Stimulated activated naive CD4-positive, alpha-beta T cell treated with Interleukin-2 at 50 U/mL for 16 hours (primary cell): Measurements from ENCODE around the gene PLAA.

ENCODE experiments used
- DNase-seq: peaks from one replicate; lab custom pipeline; 2025; lab: John Stamatoyannopoulos, UW

PLAA gene

DNA sequence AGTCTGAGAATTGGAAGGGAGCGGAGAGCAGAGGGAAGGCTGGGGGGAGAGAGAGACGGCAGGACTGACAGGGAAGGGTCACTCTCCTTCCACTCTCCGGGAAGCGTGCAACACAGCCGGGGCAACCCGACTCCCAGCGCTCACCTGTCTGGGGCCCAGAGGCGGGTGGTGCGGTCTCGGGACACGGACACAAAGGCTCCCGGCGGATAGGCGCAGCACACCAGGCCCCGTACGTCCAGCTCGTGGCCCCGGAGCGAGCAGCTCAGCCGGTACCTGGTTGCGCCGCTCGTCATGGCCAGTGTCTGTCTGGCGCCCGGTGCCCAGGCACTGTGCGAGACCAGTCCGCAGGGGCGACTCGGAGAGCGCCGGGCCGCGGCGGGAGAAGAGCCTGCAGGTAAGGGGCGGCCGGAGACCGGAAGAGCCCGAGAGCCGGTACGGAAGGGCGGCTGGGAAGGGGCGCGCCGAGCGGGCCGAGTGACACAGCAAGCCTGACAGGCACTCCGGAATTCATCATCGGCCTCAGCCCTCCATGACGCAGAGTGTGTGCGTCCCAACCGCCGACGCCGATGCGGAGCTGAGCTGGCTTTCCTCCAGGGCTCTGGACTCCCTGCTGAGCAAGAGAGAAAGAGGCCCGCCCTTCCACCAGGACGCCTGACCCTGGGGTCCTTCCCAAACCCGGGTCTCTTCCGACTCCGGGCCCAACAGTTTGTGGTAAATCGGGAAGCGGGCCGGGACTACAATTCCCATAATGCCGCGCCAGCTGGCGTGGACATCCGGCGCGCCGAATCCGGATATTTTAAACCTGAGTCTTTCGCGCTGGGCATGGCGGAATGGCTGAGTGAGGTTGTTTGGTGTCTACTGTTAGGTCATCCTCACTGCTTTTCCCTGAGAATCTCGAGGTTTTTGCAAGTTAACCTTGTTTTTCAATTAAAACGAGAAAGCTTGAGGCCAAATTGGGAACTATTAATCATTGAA, at the start of gene PLAA:
TSS of gene PLAA (minus strand) at position 490 of the 975 bp plus-strand sequence. CDS start at position 293, 197 bp downstream.
- peak; percentile 88 for DNase-seq

DNA sequence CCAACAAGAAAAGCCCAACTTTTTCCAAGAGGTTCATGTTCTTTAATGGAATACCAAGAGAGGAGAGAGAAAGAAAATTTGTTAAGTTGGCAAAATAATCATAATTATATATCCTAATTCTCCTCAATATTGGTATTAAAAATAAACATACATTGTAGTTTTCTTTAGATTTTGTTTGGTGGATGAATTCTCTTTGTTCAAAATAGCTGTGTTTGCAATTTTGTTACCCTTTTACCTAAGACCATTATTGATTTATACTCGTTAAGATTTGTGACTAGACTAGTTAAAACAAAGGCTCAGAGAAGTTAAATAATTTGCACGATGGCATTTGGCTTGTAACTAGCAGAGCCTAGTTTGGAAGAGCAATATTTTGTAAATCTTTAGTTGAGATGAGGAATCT, 48.8 kb upstream of the PLAA start:
- no peak for DNase-seq

DNA sequence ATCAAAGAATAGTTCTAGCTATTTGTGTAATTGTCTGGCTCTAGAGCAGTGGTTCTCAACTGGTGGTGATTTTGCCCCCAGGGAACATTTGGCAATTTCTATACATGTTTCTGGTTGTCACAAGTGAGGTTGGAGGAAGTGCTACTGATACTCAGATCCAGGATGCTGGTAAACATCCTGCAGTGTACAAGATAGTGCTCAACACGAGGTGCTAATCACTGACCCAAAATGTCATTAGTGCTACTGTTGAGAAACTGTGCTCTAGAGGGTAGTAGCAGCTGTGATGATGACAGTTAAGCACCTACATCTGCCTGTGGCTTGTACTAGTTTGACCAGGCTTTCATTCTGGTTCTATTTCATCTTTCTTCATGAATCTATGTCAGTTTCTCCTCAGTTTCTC, 36.3 kb upstream of the PLAA start:
- DNase-seq = no peak

DNA sequence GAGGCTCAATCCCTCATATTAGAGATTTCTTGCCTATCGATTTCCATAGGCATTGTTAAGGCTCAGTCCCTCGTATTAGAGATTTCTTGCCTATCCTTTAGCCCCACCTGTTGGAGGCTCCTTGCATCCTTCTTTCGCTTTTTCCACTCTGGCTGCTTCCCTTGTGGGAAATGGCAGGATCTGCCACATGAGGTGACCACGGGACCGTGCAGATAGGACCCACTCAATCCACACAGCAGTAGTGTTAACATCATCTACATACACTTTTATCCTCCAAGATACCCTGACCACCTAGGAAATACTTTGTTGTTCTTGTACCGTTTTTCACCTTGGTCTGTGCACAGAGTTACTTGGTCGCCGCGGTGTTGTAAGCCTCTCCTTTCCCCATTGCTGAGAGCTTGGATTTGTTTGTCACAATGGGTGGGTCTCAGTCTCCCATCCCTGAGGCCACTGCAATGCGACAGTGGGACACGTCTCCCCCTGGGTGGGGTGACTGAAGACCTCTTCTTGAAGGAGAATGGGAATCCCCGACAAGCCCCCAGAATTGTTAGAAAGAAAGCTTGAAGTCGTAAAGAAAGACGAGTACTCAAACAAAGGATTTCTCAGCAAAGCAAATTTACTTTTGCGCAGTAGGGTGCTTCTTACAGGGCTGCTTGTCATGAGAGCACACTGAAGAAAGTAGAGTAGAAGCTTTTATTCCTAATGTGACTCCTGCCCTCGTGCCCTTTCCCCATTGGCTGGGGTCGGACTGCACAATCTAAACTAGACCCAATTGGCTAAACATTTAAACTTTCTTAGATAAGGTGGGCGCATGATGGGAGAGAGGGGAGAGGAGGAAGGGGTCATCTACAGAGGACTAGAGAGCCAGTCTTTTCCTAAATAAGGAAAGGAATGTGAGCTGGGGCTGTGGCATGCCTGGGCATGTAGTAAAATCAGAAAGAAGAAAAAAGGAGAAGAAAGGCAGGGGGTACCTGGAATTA, 29.0 kb upstream of the PLAA start:
- DNase-seq = no peak

DNA sequence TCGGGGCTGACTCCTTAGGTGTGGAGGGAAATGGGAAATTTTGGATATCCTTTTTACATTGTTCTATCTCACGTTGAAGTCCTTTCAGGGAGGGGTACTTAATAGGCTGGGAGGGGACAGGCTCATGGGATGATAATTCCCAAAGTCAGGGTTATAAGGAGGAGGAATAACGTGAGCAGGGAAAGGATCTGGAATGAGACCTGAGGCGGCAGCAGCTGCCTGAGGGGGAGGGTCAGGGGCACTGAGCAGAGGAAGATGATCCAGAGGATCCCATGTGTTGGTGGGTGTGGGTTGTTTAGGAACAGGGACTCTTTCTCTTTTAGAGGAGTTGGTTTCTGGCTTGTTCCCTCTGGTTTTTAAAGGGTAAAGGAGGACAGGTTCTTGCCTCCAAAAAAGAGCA, 27.9 kb upstream of the PLAA start:
- no peak for DNase-seq

DNA sequence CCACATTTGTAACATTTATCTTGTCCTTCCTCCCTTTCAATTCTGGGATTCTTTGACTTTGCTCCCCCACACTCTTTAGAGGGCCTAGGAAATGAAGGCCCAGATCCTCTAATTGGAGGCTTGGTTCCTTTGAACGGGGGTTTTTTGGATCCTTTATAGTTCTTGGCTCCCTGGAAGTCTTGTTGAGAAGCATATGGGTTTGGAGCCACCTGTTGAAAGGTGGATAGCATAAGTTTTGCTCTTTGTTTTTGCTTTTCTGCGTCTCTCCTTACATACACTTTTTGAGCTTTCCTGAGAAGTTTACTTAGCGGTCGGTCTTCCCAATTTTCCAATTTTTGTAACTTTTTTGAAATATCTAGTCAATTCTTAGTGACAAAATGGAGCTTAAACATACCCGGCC, 26.9 kb upstream of the PLAA start:
- DNase-seq = no peak

DNA sequence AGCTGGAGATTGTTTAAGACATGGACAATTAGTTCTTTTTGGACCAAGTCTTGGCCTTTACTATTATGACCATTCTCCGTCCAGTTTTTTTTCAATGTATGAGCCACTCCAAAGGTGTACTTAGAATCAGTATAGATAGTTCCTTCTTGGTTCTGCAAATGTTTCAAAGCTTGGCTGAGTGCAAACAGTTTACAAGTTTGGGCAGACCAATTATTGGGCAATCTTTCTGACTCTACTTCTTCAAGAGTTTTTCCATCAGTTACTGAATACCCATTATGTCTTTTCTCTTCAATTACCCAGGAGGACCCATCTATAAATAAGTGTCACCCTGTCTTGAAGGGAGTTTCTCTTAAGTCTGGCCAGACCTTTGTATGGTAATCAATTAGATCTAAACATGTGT, 24.7 kb upstream of the PLAA start:
- no peak for DNase-seq

DNA sequence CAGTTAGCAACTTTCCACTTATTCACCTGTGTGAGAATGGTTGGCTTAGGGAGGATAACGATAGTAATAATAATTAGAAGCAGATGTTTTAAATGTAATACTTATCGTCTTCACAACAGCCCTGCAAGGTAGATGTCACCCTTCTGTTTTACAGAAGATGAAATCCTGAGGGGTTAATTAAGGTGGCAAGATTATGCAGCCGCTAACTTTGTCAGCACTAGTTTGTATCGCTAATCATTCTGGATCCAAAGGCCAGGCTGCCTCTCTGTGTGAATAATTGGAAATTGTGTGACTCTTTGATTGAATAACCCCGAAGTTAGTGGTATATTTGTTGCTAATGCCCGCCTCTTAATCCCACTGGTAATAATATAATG, 9.8 kb upstream of the PLAA start:
- DNase-seq = no peak

DNA sequence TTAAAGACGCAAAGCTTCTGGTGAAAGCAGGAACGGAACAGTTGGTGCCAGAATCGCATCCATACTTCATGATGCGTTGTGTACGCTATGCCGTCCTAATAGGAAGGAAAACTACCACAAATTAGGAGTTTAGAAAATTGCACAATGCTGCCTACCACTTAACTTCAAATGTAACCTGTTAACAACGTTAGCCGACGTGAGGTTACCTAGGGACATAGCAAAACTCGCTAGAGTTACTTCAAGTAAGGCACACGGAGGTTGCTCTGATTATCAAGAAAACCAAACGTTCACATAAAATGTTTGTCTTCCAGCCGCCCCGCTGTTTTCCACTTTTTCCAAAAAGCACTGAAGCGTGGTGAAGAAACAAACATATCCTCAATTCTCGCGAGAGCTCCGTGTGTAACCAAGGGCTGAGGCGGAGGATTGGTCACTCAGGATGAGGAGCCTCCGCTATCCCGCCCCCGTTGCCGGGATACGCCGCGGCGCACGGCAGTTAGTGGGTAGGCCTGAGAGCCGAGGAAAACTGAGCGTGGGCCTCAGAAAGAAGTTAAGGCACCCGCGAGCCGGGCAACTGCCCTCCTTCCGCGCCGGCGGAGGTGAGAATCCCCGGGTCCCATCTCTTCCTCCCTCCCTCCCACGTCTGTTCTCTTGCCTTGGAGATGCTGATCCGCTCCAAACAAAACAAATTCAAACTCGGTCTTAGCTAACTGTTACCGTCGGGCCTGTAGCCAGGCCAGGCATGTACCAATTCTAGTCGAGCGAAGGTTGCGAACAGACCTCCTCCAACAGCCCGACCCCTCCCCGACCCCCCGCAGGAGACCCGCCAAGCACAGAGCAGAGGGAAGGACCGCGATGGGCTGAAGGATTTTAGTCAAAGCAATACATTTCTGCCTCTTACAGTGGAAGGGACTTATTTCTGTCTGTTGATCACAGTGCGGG, 9.1 kb upstream of the PLAA start, which contains the start of gene IFT74:
TSS of gene IFT74 (plus strand) at position 492 of the 939 bp plus-strand sequence. CDS start 5,556 bp downstream, outside the sequence.
- DNase-seq = peak; percentile 93

DNA sequence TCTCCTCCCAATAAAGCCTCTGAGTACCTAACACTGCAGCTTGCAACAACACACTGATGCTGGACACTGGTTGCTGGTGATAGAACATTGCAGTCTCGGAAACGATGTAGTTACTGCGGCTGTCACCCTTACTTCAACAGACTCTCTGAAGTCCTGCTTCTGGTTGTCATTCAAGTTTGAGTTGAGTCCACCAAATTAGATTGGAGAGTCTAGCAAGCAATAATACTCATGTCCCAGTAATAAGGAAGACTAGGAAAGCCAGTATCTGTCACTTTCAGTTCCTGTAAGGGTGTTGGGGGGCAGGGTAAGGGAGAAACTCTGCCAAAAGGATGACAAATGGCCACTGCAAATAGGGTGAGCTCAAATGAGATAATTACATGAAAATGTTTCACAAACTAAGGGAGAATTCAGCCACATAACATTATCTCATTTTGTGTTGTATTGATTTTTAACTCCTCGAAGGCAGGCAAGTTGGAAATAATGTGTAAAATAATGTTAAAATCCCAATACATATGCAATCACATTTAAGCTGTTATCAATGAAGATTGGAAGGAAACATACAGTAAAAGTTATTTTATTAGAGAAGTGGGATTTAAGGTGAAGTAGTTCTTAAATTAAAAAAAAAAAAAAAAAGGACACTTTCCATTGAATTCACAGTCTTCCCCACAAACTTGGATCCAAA, 8.3 kb upstream of the PLAA start:
- DNase-seq = no peak

DNA sequence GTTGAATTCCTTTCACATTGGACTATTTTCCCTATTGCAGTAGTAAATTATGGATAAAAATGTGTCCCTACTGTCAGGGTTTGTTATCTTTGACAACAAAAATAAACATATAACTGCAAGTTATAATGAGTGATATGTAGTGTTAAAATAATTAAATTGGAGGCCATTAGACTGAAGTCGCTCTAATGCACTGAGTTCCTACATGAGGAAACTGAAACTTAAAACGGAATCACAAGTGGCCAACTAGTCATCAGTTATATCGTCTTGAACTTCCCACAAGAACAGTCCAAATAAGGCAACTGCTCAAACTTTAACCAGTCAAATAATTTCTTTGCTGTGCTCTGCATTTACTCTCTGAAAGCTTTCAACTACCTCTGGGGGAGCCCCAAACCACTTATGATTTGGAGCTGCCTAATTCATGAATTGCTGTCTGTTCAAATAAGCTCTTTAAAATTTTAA, 7.0 kb upstream of the PLAA start:
- DNase-seq = no peak

DNA sequence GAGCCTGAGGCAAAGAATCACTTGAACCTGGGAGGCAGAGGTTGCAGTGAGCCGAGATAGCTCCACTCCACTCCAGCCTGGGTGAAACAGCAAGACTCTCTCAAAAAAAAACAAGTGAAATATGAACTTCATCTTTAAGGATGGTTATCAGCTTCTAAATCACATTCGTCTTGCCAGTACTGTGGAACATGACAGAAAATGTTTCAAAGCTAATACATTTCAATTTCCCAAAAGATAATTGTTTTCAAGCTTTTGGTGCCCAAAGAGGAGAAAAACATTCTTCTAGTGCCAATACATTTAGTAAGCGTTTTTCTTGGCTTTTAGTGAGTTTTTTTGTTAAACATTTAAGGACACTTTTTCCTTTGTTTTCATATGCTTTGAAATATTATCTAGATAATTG, 4.8 kb upstream of the PLAA start:
- no peak for DNase-seq

DNA sequence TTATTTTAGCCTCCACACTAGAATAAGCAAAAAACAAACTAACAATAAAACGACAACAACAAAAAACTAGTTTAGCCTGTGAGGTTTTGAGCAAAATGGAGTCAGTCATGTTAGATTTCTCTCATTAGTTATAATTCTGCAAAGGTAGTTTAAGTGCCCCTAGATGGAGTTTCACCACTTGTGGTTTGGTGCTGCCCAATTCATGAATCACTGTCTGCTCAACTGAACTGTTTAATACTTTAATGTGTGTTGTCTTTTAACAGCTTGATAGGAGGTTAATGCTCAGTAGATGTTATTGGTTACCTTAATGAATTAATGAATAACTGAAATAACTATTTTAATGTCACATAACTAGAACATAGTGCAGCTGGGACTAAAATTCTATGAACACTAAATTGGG, 3.5 kb upstream of the PLAA start:
- no peak for DNase-seq

DNA sequence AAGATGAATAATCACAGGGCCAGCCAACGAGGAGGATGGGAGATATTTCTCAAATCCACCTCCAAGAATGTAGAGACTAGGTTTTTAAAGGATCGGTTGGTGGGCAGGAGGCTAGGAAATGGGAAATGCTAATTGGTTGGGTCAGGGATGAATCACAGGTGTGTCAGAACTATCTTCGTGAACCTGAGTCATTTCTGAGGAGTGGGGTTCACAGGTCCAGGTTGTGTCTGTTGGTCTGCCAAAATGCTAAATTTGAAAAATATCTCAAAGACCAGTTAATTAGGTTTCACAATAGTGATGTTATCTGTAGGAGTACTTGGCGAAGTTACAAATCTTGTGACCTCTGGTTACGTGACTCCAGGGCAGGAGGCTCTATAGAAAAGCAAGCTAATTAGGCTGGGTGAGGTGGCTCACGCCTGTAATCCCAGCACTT, 2.6 kb upstream of the PLAA start:
- DNase-seq = no peak

DNA sequence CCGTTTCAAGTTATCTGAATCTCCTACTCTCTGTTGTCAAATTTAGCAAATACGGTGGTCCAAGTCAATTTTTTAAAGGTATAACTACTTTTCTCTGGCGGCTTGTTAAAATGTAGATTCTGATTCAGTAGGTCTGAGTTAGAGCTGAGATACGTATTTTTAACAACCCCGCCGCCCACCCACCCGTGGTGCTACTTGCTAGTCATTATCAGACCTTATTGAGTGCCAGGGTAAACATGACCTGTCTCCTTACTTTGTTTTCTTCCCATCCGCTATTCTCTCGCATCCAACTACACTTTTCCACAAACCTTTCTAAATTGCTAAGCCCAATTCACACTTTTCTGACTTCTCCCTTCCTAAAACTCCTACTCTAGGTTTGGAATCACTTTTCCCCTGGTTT, 694 bp upstream of the PLAA start:
- DNase-seq = peak; percentile 32

DNA sequence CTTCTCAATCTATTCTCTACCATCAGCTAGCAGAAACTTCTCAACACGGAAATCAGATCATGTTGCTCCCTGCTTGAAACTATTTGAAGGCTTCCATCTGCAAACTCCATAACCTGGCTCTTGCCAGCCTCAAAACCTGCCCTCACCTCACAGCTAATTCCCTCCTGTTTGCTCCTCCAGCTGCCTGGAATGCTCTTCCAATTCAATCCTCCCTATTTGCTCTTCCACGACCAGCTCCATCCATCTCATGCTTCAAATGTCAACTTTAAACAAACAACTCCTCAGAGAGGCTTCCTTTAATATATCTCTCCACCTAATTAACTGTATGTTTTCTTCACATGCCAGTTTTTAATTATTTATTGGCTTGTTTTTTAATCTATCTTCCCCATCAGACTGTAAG, 1.5 kb downstream of the PLAA start:
- DNase-seq = no peak

DNA sequence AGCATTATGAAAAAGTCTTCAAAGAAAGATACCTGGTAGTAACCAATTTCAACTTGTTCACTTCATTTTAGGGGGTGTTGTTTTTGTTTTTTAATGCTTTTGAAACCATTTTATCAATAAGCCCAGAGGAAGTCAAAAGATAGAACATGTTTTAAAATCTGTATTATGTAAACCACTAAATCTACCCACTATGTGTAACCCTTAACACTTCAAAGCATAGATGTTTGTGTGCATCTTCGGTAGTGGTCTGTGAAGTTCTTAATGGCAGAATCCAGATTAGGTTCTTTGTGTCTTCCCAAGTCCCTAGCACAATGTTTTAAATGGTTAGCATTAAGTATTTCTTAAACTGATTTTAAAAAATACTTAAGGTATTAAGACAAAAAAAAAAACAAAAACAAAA, 6.3 kb downstream of the PLAA start:
- no peak for DNase-seq

DNA sequence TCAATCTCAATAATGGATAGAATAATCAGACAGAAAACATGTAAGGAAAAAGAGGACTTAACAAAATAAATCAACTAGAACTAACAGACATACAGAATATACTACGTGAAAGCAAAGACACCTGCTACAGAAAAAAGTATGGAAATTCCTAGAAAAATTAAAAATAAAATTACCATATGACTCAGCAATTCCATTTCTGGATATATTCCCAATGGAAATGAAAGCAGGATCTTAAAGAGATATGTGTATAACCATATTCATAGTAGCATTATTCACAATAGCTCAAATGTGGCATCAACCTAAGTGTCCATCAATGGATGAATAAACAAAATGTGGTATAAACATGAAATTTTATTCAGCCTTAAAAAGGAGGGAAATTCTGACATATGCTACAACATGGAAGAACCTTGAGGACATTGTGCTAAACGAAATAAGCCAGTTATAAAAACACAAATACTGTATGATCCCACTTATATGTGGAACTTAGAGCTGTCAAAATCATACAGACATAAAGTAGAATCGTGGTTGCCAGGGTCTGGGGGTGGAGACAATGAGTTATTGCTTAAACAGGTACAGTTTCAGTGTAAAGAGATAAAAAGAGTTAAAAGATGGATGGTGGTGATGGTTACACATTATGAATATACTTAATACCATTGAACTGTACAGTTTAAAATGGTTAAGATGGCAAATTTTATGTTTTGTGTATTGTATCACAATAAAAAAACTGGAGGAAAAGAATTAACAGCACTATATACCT, 6.9 kb downstream of the PLAA start:
- DNase-seq = no peak

DNA sequence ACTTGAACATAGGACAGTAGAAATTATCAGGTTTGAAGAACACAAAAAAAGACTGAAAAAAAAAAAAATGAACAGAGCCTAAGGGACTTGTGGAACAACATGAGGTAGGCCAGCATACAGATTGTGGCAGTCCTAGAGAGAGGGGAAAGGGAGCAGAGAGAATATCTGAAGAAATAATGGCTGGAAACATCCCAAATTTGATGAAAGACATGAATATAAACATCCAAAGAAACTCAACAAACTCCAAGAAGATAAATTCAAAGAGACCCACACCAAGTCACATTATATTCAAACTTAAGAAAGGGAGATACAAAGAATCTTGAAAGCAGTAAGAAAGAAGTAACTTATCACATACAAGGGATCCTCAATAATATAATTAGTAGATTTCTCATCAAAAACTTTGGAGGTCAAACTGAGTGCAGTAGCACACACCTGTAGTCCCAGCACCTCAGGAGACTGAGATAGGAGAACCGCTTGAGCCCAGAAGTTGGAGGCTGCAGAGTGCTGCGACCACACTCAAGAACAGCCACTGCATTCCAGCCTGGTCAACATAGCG, 9.1 kb downstream of the PLAA start:
- DNase-seq = no peak

DNA sequence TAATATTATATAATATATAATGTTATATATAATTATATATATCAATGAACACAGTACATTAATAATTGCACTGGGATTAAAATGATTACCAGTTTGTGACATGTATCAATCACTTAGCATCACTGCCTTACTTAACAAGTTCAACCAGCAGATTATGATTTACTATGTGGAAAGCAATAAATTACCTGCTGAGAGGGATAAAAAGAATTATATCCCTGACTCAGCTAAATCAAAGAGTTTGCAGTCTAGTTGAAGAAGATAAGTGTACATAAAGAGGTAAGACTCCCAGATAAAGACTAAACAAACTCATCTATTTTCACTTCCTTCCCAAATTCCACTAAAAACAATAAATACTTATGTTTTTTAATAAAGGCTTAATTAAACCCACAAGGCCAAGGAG, 11.2 kb downstream of the PLAA start:
- DNase-seq = no peak
